ENCODE measurements around the gene N4BP2L2.

Gene N4BP2L2

DNA sequence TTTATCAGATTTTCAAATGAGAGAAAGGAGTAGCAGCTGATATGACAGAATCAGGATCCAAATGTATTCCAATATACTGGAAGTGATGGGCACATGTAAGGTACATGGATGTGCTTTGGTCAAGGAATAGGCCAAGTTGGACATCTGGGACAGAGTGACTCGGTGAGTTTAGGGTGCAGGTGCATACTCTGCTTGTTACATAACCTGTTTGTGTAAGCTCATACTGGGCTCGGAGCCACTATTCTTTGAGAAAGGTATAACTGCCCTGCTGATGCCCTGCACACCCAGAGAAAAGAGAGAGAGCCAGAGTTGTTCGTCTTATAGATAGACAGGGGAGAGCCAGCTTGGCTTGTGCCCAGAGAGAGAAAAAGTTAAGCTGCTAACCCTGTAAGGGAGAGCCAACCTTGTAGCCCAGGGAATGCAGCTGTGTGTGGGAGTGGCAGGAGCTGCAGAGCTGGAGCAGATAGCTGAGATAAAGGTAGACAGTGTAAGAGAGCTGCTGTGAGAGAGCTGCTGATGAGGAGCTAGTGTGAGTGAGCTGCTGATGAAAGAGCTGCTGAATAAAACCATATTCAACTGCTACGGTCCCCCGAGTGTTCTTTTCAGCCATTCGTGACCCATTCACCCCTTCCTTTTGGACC lies 70.0 kb downstream of the N4BP2L2 start:
- DNase-seq (ENCODE audit: low spot score): no peak

DNA sequence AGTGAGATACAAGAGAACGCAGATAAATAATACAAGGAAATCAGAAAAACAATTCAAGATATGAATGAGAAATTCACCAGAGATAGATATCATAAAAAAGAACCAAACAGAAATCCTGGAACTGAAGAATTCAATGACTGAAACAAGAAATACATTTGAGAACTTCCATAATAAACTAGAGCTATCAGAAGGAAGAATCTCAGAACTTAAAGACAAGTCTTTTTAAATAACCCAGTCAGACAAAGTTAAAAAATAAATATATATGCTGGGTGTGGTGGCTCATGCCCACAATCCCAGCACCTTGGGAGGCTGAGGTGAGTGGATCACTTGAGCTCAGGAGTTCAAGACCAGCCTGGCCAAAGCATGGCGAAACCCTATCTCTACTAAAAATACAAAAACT lies 82.0 kb downstream of the N4BP2L2 start:
- no peak for DNase-seq (ENCODE audit: low spot score)

- no peak for DNase-seq (ENCODE audit: low spot score)
Measured at GRCh38 chr13:32455594-32455903, 83.0 kb downstream of the N4BP2L2 start.

- no peak for DNase-seq (ENCODE audit: low spot score)
Measured at GRCh38 chr13:32454886-32455593, 83.6 kb downstream of the N4BP2L2 start.

- DNase-seq (ENCODE audit: low spot score): no peak
Measured at GRCh38 chr13:32453981-32454380, 84.6 kb downstream of the N4BP2L2 start.

- DNase-seq (ENCODE audit: low spot score): no peak
Measured at GRCh38 chr13:32448972-32449371, 89.6 kb downstream of the N4BP2L2 start.

- no peak for DNase-seq (ENCODE audit: low spot score)
Measured at GRCh38 chr13:32447894-32448623, 90.5 kb downstream of the N4BP2L2 start.

- no peak for DNase-seq (ENCODE audit: low spot score)
Measured at GRCh38 chr13:32446773-32447465, 91.7 kb downstream of the N4BP2L2 start.

GRCh38 chr13:32446220-32446619 lies 92.4 kb downstream of the N4BP2L2 start:
- DNase-seq (ENCODE audit: low spot score): no peak

DNA sequence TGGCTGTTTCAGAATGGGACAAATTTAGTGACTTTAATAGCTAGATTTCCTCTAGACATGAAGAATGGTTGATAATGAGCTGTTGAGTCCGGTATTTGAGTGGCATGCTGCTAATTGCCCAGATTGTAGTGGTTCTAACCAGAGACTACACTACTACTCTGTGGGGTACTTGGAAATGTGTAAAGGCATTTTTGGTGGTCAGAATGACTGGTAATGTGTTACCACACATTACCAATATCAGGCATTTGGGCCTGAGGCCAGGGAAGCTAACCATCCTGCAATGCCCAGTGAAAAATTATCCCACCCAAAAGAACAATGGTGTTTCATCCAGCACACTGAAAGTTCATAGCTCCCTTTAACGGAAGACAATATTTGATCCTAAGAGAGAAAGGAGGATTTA lies 93.1 kb downstream of the N4BP2L2 start:
- DNase-seq (ENCODE audit: low spot score): no peak

DNA sequence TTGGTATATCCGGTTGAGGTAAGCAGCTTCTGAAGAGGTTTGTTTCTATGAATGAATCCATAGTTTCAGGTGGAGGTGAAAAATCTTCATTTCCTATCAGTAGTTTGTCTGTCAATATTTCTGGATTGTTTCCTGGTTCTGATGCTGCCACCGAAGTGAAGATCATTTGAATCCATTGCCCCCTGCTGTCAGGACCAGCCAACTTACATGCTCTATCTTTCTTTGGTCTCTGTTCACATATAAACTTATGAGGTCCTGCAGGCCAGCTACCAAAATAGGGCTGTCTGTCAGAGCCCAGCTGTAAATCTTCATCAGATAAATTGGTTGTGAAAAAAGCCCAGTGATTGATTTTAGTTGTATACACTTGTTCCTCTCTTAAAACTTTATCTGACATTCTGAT lies 95.5 kb downstream of the N4BP2L2 start:
- no peak for DNase-seq (ENCODE audit: low spot score)

DNA sequence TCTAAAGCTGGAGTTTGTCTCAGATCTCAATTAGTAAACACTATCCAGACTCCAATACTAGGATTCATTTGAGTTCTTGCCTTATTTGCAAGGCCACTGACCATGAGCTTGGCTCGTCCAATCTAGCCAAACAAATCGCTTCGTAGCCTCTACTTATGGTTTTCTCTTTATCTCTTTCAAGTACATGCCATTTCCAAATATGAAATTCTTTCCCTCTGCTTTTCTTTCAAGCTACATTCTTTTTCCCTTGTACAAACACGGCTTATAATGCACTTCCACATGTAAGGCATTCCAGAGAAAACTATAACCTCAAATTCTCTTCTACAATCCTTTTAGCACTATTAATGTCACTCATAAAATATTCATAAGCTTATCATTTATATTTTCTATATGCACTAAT lies 99.7 kb downstream of the N4BP2L2 start:
- no peak for DNase-seq (ENCODE audit: low spot score)

GRCh38 chr13:32432856-32433255 lies 105.7 kb downstream of the N4BP2L2 start:
- no peak for DNase-seq (ENCODE audit: low spot score)

- DNase-seq (ENCODE audit: low spot score): no peak
Measured at GRCh38 chr13:32431361-32431760, 107.2 kb downstream of the N4BP2L2 start.

DNA sequence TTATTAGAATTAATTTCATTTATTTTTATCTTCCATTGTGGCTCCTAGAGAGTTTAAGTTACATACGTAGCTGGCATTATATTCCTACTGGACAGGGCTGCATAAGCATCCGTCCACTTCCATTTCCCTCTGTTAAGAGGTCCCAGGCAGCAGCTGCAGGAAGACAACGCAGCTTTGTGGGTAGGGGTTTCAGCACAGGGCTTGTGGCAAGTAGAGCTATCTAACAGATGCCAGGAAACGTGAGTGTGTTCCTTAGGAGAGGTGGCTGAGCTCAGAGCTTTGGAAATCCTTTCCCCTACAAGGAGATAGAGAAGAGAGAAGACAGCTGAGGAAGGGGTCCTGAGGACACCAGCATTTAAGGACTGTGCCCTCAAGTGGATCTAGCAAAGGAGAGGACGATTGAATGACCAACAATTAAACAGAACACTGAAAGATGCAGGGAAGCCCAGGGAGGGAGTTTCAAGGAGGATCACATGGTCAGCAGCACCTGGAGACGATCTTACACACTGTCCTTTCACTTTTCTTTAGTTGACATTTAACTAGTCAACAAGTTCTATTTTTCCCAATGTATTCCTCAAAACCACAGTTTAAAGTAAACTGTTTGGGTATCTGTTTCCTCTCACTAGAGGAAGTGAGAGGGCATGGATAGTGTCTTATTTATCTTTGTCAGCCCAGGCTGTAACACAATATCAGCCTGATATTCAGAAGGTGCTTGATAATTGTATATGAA lies 108.4 kb downstream of the N4BP2L2 start:
- DNase-seq (ENCODE audit: low spot score): no peak

- no peak for DNase-seq (ENCODE audit: low spot score)
Measured at GRCh38 chr13:32429433-32429909, 109.1 kb downstream of the N4BP2L2 start.

DNA sequence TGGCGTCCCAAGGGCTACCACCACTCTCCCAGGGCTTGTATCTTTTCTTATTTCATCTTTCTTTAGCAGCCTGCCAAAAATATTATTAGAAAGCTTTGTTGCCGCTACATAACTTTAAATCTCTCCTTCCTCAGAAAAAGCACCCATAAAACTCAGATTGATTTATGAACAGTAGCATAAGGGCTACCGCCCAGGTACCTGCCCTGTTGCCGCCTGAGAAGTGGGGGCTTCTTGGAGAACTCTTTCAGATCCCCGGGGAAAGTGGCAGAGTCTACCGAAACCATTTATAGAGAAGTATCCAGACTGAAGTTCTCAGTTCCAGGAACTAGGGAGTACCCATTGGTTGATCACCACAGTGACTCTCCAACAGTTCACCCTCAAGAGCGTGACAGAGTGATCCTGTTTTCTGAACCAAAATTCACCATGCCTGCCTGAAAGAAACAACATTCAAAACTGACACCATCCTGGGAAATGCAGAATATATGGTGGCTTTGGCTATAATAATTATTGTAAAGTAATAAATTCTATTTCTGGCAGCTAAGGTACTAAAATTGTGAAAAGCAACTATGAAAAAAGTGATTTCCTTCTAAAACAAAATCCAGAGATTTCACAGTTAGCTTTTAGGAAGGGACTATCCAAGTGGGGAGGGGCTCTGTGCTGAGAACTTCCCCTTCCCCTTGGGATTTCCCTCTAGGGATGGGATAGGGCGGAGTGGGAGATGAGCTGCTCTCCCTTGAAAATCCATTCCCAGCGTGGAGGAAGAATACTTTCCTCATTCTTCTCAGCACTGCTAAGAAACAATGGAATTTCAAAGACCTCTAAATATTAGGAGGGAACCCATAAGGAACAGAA lies 109.8 kb downstream of the N4BP2L2 start:
- no peak for DNase-seq (ENCODE audit: low spot score)

GRCh38 chr13:32427852-32428580 lies 110.6 kb downstream of the N4BP2L2 start, which contains the start of gene N4BP2L1:
N4BP2L1 (minus strand) TSS chr13:32428130; CDS start chr13:32428082, 48 bp downstream.
- peak; percentile 58 for DNase-seq (ENCODE audit: low spot score)

GRCh38 chr13:32426990-32427851 lies 111.4 kb downstream of the N4BP2L2 start:
- DNase-seq (ENCODE audit: low spot score): peak; percentile 72
